H7 (cell line): Measurements from ENCODE around the gene CDH22. TPM values are rescaled to one million over a fixed set of nuclear protein-coding genes. Genes with fewer than 3 reads are reported as not detected.

Source experiments
- DNase-seq: peaks from one replicate; pipeline ENCODE4 v3.0.0; 2012
- H3K27me3 ChIP-seq: 2 replicates; pipeline ENCODE4 v1.6.0; 2011; ENCODE audit warnings: mild to moderate bottlenecking, low read length; ENCODE audit not compliant: control insufficient read depth, insufficient read depth
- H3K36me3 ChIP-seq: replicated peaks from 2 replicates; pipeline ENCODE4 v1.5.1; 2011; ENCODE audit warnings: low read length; ENCODE audit not compliant: control insufficient read depth, insufficient read depth
- H3K4me3 ChIP-seq: 2 replicates; pipeline ENCODE4 v1.5.1; 2011; ENCODE audit warnings: low read depth, mild to moderate bottlenecking, control low read depth, low read length, moderate library complexity; ENCODE audit not compliant: insufficient read depth
- total RNA-seq: library from RNA; depleted of rRNA; stranded (reverse); fragments of >200 nt; shearing (Covaris generic); gene quantifications from 2 replicates; pipeline ENCODE4 v1.2.3, GENCODE V29; 2014

The CDH22 gene
- total RNA-seq, 1 experiment from 2014 or later, result 0.03 TPM

- DNase-seq, result no peak
- Histone ChIP-seq H3K36me3 (no peaks in the 10 kb centered on the region), H3K27me3 (peaks cover 3% of the 10 kb centered on the region; the same call in 1 of the 2 replicates), H3K4me3 (no peak overlapping the region)
Observed at GRCh38 chr20:46196990-46197389, 111.3 kb downstream of the CDH22 start.

- no peak for DNase-seq
- Histone ChIP-seq H3K4me3 (no peak overlapping the region), H3K36me3 (no peaks in the 10 kb centered on the region), H3K27me3 (peaks cover 3% of the 10 kb centered on the region; the same call in 1 of the 2 replicates)
Observed at GRCh38 chr20:46195264-46196036, 112.8 kb downstream of the CDH22 start.

GRCh38 chr20:46194409-46194808, 113.9 kb downstream of the CDH22 start:
- H3K27me3 ChIP-seq, result peaks cover 3% of the 10 kb centered on the region; the same call in 1 of the 2 replicates
- no peak overlapping the region for H3K4me3 ChIP-seq
- no peaks in the 10 kb centered on the region for H3K36me3 ChIP-seq
- no peak for DNase-seq

- Histone ChIP-seq H3K36me3 (no peaks in the 10 kb centered on the region), H3K4me3 (no peak overlapping the region)
Observed at GRCh38 chr20:46192376-46192944, 115.8 kb downstream of the CDH22 start.

GRCh38 chr20:46191611-46192010, 116.7 kb downstream of the CDH22 start:
- no peaks in the 10 kb centered on the region for H3K36me3 ChIP-seq
- H3K4me3 ChIP-seq, result no peak overlapping the region
- no peak for DNase-seq
- no peaks in the 10 kb centered on the region for H3K27me3 ChIP-seq

More at GRCh38 chr20:46192376-46192944, 115.8 kb downstream of the CDH22 start:
- H3K27me3 ChIP-seq, result no peaks in the 10 kb centered on the region
- no peak for DNase-seq

- H3K36me3 ChIP-seq, result no peaks in the 10 kb centered on the region
- no peak for DNase-seq
- no peak overlapping the region for H3K4me3 ChIP-seq
- no peaks in the 10 kb centered on the region for H3K27me3 ChIP-seq
Observed at GRCh38 chr20:46191168-46191540, 117.1 kb downstream of the CDH22 start.

- Histone ChIP-seq H3K4me3 (no peak overlapping the region), H3K36me3 (no peaks in the 10 kb centered on the region), H3K27me3 (no peaks in the 10 kb centered on the region)
- no peak for DNase-seq
Observed at GRCh38 chr20:46190478-46191167, 117.7 kb downstream of the CDH22 start.

- no peaks in the 10 kb centered on the region for H3K27me3 ChIP-seq
- DNase-seq, result no peak
- no peak overlapping the region for H3K4me3 ChIP-seq
- H3K36me3 ChIP-seq, result no peaks in the 10 kb centered on the region
Observed at GRCh38 chr20:46188866-46189541, 119.3 kb downstream of the CDH22 start.

- DNase-seq, result no peak
- H3K4me3 ChIP-seq, result no peak overlapping the region
- no peaks in the 10 kb centered on the region for H3K27me3 ChIP-seq
- no peaks in the 10 kb centered on the region for H3K36me3 ChIP-seq
Observed at GRCh38 chr20:46186210-46186609, 122.1 kb downstream of the CDH22 start.

GRCh38 chr20:46185353-46185752, 122.9 kb downstream of the CDH22 start:
- Histone ChIP-seq H3K27me3 (no peaks in the 10 kb centered on the region), H3K36me3 (no peaks in the 10 kb centered on the region), H3K4me3 (no peak overlapping the region)
- no peak for DNase-seq

- DNase-seq, result no peak
- no peaks in the 10 kb centered on the region for H3K36me3 ChIP-seq
- H3K4me3 ChIP-seq, result no peak overlapping the region
- no peaks in the 10 kb centered on the region for H3K27me3 ChIP-seq
Observed at GRCh38 chr20:46183768-46184167, 124.5 kb downstream of the CDH22 start.

- H3K36me3 ChIP-seq, result no peaks in the 10 kb centered on the region
- no peak overlapping the region for H3K4me3 ChIP-seq
- no peaks in the 10 kb centered on the region for H3K27me3 ChIP-seq
- no peak for DNase-seq
Observed at GRCh38 chr20:46182276-46183200, 125.8 kb downstream of the CDH22 start.

GRCh38 chr20:46179862-46180261, 128.4 kb downstream of the CDH22 start:
- no peak overlapping the region for H3K4me3 ChIP-seq
- peaks cover 12% of the 10 kb centered on the region for H3K27me3 ChIP-seq
- DNase-seq, result no peak
- no peaks in the 10 kb centered on the region for H3K36me3 ChIP-seq

GRCh38 chr20:46178891-46179290, 129.4 kb downstream of the CDH22 start:
- H3K27me3 ChIP-seq, result peaks cover 19% of the 10 kb centered on the region
- no peak overlapping the region for H3K4me3 ChIP-seq
- H3K36me3 ChIP-seq, result no peaks in the 10 kb centered on the region
- no peak for DNase-seq
